HG03280 (cell line): ENCODE results near the gene HNRNPU.

ENCODE experiments used
- ATAC-seq: cut with Tn5 transposase; IDR thresholded peaks from one replicate; pipeline ENCODE4 v1.9.1; 2021; ENCODE audit warnings: mild to moderate bottlenecking, moderate library complexity; ENCODE audit not compliant: unreplicated experiment

HNRNPU gene

DNA sequence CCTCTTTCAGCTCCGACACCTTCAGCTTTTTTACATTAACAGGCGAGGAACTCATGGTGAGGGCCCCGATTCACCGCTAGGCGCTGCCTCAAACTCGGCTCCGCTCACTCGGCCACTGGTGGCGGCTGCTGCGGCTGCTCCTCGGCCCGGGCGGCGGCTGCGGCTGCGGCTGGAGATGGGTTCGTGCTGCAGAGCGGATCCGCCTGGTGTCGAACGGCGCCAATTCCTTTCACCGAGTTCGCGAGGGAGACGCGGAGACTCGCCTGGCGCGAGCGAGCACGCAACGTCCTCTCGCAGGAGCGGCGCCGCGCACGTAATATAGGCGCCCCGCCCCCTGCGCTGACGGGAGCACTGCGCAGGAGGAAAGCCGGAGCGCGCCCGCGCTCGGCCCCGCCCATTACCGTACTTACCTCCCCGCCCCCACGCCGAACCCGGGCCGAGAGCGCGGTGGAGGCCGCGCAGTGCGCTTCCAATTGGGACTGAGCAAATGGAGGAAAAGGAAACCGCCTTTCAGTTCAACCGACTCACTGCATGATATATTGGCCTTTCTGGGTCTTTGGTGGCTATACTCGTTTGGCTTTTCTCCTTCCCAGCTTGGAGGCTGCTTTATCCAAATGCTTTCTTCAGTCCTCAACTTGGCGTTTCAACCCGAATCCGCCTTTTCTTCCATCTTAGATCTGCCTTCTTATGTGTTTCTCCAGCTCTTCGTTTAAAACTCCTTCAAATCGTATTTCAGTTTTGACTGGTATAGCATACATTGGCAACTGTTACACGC is at the start of gene HNRNPU:
HNRNPU (minus strand) TSS at position 291 of the 775 bp plus-strand sequence; CDS start at position 55, 236 bp downstream.
- peak; percentile 59 for ATAC-seq

DNA sequence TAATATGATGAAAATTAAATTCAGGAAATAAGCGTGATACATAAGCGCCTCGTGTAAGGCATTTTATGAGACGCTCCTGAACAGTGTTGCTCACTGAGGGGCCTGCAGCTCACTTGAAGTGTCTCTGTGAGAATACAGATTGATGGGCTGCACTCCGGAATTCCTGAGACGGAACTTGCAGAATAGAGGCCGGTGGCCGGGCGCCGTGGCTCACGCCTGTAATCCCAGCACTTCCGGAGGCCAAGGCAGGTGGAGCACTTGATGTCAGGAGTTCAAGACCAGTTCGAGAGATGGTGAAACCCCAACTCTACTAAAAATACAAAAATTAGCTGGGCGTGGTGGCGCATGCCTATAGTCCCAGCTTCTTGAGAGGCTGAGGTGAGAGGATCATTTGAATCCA is 49.5 kb upstream of the HNRNPU start:
- no peak for ATAC-seq

DNA sequence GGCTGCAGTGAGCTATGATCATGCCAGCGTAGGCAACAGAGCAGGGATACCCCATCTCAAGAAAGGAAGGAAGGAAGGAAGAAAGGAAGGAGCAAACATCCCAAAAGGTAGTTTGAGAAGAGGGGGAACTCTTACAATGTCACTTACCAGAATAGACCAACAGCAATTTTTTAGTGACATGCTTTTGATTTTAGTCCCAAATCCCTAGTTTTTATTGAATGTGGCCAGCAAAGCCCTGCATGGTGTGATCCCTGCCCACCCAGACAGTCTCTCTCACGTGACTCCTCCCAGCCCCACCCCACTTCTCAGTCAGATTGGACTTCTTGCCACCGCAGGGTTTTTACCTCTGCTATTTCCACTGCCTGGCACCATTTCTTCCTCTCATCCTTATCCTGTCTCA is 39.8 kb upstream of the HNRNPU start:
- no peak for ATAC-seq

DNA sequence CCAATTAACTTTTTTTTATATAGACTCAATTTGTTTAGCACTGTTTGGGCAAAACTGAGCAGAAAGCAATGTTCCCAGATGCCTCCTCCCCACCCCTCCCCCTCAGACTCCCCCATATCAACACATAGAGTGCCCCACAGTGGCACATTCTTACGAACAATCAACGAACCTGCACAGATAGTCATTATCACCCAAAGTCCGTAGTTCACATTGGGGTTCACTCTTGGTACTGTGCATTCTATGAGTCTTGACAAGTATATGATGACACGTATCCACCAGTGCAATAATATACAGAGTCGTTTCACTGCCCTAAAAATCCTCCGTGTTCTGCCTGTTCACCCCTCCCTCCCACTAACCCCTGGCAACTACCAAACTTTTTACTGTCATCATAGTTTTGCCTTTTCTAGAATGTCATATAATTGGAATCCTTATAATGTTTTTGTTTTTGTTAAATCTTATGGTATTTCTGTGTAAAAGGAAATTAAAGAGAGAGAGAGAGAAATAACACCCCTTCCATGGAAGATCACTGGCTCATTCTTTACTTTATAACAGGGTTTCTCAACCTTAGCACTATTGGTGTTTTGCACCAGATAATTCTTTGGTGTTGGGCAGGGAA is 37.2 kb upstream of the HNRNPU start:
- no peak for ATAC-seq

DNA sequence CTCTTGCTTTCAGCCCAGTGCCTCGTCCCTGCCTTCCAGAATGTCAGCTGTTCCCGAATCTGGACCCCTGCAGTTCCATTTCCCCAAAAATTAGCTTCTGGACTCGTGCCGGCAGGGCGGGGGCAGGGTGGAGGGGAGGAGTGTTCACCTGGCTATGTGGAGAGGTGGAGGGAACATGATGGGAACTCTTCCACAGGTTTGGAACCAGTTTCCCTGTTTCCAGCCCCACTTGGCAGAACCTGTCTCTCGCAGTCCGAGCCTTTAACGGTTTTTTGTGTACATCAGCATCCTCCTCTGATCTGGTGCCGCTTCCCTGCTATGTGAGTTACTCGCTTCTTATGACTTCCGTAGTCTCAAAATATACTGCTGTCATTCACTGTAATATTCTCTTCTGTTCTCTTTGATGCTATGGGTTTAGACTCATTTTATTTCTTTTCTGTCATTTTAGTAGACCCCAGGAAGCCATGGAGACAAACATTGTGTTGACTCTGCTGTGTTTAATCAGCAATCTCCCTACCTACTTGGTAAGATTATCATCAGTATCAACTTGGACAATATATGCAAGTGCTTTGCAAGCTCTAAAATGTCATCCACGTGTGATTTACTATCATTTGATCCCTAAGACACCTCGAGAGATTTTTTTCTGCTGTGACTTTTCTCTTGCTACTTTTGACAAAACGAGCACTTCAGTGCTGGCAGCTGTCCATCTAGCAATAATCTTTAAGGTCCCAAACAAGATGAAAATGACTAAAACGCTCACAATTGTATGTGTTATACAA is 33.3 kb upstream of the HNRNPU start:
- ATAC-seq, result no peak

DNA sequence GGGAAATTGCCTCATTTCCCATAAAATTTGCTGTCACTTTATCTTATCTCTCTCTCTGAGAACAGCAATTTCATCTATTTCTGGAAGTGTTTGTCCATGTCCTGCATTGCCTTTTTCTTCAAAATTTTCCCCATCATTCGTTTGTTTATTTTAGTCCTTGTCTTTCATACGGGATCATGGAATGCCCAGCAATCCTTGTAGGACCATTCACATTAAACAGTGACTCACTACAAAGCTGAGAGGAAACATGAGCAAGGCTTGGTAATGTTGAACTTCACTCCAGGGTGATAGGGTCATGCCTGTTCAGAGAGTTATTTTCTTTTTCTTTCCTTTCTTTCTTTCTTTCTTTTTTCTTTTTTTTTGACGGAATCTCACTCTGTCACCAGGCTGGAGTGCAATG is 32.2 kb upstream of the HNRNPU start:
- no peak for ATAC-seq

DNA sequence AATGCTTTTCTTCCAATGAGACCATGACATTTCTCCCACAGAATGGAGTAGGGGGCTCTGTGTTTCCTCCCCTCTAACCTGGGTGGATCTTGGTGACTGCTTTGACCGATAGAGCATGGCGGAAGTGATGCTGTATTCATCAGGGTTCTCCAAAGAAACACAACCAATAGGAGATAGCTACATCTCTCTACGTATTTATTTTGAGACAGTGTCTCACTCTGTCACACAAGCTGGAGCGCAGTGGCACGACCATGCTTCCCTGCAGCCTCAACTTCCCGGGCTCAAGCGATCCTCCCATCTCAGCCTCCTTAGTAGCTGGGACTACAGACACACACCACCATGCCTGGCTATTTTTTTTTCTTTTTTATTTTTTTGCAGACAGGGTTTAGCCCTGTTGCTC is 29.5 kb upstream of the HNRNPU start:
- ATAC-seq, result no peak

DNA sequence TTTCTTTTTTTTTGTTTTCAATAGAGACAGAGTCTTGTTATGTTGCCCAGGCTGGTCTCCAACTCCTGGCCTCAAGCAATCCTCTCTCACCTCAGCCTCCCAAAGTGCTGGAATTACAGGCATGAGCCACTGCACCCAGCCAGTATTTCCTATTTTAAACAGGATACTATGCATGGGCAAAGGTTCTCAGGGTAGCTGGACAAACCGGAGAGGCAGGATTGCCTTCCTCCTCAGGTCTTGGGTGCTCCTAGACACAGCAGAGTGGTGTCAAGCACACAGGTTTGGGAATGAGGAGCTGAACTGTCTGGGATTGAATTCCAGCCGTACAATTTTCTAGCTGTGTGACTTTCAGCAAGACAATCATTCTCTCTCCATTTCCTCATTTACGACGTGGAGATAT is 22.9 kb upstream of the HNRNPU start:
- ATAC-seq, result no peak

DNA sequence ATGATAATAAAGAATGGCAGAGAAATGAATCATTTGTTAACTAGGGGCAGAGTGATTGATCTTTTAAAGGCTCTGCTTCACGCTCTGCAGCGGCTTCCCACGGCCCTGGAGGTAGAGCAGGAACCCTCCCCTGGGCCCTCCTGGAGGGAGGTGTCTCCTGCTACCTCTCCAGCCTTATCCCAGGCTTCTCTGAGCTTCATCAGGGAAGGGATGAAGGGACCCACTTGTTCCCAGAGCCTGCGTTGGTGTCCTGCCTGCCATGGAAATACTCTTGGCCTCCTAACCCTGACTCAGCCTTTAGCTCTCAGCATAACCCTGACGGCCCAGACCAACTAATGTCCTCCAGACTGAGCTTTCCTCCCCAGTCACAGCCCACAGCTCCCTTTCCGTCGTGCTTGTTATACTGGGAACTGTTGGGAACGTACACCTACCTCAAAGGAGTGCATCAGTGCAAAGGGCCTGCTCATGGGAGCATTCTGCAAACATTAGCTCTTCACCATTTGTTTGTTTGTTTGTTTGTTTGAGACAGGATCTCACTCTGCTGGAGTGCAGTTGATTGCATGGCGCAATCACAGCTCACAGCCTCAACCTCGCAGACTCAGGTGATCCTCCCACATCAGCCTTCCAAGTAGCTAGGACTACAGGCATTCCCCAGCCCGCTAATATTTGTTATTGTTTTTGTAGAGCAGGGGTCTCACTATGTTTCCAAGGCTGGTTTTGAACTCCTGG is 17.4 kb upstream of the HNRNPU start:
- ATAC-seq, result no peak

DNA sequence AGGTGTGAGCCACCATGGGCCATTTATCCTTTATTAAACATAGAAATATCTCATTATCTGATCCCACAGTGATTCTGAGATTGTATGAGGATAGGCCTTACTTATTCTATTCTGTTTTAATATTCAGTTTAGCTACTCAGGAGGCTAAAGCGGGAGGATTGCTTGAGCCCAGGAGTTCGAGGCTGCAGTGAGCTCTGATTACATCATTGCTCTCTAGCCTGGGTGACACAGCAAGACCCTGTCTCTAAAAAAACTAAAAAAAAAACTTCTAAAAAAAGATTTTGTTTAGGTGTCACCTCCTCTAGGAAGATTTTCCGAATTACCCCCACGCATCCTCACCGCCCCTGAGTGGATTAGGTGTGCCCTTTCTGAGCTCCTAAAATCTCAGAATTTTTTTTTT is 14.3 kb upstream of the HNRNPU start:
- no peak for ATAC-seq

DNA sequence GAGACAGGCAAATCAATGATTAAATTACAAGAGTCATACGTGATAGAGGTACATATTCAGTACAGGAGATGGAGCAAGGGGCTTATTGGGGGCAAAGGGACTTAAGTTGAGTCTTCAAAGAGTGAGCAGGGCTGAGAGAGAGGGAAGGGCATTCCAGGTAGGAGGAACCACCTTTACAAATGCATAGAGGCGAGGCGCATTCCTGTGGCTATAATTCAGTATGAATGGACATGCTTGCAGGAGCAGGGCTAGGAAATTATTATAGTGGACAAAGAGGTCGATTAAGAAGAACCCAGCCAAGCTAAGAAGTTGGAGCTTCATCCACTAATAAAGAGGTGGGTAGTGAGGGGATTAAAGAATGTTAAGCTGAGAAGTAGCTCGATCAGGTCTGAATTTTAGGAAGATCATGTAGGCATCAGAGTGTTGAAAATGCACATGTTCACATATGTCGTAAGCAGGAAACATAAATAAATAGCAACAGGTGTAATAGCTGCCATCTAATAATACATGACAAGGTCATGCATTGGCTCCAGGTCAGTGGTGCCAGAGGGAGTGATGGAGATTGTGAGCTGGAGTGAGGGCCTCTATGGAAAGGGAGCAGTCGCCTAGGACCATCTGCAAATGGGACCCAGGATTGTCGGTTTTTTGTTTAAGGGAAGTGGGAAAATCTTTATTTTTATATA is 12.0 kb upstream of the HNRNPU start:
- no peak for ATAC-seq

DNA sequence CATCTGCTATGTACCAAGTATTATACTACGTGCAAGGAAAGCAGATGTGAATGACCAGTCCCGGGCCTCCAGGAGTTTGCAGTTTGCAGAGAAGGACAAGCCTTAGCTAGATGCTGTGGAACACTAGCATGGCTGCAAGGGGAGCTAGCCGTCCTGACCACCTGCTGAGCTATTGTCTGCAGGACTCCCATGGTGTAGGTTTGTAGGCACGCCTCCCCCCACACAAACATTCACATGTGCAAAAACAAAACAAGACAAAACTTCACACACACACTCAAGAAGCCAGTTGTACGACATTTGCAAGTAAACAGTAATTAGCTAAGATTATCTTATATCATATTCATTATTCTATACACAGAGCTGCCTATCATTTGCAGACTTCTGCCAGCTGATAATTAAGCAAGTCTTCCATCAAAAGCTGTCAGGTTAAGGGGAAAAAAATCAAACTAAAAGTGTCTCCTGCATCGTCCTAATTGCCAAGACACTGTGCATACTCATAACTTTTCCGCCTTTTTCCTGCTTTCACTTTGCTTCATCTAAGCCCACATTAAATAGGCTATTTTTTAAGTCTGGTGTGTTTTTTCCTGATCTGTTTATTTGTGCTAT is 10.7 kb upstream of the HNRNPU start:
- no peak for ATAC-seq

DNA sequence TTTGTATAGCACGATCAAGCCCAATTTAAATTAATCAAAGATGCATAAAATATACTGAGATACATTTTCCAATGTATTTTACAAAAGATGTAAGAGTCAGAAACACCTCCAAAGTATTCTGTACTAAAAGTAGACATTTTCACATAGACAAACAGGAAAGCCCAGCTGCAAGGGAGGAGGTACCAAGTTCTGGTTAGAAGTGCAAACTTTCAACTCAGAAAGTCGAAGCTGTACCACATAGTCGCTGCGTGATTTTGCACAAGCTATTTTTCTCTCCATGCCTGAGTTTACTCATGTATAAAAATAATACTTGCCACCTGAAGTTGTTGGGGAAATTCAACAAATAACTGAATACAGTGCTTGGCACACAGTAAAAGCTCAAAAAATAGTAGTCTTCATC is 5.6 kb upstream of the HNRNPU start:
- no peak for ATAC-seq

DNA sequence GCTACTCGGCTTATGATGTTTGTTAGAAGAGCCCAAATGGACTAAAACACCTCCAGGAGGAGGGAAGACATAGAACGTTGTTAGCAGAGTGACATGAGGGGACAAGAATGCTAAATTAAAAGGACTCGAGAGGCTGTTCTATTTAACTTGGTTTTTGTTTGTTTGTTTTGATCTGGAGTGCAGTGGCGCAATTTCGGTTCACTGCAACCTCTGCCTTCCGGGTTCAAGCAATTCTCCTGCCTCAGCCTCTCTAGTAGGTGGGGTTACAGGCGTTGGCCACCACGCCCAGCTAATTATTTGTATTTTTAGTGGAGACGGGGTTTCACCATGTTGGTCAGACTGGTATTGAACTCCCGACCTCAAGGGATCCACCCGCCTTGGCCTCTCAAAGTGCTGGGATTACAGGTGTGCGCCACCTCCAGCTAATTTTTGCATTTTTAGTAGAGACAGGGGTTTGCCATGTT is 5.1 kb upstream of the HNRNPU start:
- ATAC-seq, result no peak

DNA sequence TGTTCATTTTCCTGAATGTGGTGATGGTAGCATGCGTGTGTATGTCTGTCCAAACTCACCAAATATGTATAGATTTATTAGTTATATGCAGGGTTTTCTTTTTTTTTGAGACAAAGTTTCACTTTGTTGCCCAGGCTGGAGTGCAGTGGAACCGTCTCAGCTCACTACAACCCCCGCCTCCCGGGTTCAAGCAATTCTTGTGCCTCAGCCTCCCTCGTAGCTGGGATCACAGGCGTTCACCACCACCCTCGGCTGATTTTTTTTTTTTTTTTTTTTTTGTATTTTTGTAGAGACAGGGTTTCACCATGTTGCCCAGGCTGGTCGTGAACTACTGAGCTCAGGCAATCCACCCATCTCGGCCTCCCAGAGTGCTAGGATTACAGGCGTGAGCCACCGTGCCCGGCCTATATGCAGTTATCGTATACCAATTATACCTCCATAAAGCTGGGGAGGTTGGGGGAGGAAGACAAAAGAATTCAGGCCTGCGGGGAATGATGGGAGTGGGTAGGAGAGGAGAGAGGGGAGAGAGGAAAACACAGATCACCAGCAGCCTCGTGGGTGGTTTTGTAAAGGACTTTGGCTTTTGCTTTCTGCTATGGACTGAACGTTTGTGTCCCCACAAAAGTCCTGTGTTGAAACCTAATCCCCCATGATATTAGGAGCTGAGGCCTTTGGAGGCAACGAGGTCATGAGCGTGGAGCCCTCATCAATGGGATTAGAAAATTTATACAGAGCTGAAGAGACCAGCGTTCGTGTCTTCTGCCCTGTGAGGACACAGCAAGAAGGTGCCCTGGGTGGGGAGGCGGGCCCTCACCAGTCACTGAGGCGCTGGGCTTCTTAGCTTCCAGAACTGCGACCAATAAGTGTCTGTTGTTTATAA is 4.4 kb upstream of the HNRNPU start:
- ATAC-seq, result no peak

DNA sequence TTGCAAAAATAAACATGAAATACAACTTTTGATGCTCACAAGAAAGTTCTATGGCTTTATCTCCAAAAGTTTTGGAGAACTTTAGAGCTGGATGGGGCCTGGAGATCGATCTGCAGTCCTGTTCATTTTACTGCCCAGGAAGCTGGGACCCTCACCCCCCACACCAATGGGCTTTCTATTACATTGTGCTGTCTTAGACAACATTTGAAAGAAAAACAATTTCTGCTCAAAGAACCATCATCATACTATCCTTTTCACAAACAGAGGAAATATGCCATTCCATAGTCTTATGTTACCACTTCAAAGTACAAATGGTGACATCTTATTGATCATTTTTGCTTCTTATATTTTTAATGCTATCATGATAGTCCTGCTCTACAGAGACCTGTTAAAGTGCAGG is 2.0 kb upstream of the HNRNPU start:
- ATAC-seq, result no peak

DNA sequence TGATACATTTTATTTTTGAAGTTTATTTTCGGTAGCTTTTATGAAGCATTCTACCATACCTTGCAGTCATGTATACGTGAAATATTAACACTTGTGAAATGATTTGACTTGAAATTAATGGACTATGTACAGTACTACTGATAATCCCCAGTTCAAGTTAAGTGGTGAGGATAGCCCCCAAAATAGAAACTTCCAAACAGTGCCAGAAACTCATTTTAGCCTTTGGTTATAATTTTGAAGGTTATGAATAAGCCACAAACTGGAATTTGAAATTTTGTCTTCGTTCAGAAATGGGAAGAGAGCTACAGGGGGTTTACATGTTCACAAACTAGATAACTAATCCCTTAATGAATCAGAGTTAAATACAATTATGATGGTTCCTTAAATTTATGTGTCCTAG is 1.5 kb upstream of the HNRNPU start:
- no peak for ATAC-seq

DNA sequence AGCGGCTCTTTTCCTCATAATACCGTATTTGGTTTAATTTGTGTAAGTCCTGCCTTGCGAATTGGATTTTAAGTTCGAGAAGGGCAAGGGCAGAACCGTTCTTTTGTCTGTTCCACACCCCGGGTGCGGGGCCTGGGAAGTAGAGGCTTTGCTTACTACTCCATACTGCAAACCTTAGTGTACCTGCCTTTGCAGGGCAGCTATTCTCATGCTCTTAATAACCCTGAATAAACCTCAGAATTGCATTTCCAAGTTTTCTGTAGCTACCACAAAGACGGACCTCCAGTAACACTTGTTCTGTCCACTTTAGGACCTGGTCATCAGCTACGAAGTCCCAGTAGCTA is 657 bp upstream of the HNRNPU start:
- ATAC-seq, result no peak

DNA sequence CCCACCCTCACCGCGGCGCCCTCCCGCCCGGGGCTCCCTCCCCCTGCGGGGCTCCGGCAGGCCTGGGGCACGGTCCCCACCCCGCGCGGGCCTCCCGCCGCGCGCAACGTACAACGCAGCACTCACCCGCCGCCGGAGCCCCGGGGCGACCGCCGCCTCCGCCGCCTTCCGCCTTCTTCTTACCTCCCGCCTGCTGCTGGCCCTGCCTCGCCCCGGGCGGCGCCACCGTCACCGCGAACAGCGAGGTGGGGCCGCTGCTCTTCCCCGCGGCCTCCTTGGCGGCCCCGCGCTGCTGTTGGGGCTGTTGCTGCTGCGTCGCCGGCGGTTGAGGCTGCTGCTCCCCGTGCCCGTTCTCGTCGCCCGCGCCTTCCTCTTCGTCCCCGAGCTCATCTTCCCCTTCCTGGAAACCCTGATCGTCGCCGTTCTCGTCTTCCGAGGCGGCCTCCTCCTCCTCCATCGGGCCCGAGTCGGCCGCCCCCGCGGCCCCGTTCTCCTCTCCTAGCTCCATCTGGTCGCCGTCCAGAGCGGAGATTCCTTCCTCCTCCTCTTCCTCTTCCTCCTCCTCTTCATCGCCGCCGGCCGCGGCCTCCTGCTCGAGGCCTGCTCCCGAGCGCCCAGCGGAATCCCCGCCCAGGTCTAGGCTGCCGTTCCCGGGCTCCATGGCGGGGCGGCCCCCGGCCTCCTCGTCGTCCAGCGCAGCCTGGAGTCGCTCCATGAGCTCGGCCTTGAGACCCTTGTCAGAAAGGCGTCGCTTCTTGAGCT is 671 bp downstream of the HNRNPU start:
- peak; percentile 3 for ATAC-seq
